IPS-18a (cell line): ENCODE measurements around the gene KLHL10.

Experiments used
- H3K27ac ChIP-seq: one replicate; pipeline ENCODE4 v1.5.1; 2013; ENCODE audit warnings: low read length
- H3K27me3 ChIP-seq: one replicate; pipeline ENCODE4 v1.6.1; 2013; ENCODE audit warnings: mild to moderate bottlenecking, low read length; ENCODE audit not compliant: control insufficient read depth, insufficient read depth
- H3K36me3 ChIP-seq: one replicate; pipeline ENCODE4 v1.6.1; 2013; ENCODE audit warnings: low read depth, low read length; ENCODE audit not compliant: control insufficient read depth
- H3K4me1 ChIP-seq: one replicate; pipeline ENCODE4 v1.6.1; 2013; ENCODE audit warnings: low read depth, low read length; ENCODE audit not compliant: control insufficient read depth
- H3K4me3 ChIP-seq: one replicate; pipeline ENCODE4 v1.5.1; 2013; ENCODE audit warnings: low read length
- H3K9ac ChIP-seq: one replicate; pipeline ENCODE4 v1.6.1; 2013; ENCODE audit warnings: mild to moderate bottlenecking, low read length, moderate library complexity
- H3K9me3 ChIP-seq: one replicate; pipeline ENCODE4 v1.6.1; 2013; ENCODE audit warnings: low read depth, low read length; ENCODE audit not compliant: control insufficient read depth

The KLHL10 gene

DNA sequence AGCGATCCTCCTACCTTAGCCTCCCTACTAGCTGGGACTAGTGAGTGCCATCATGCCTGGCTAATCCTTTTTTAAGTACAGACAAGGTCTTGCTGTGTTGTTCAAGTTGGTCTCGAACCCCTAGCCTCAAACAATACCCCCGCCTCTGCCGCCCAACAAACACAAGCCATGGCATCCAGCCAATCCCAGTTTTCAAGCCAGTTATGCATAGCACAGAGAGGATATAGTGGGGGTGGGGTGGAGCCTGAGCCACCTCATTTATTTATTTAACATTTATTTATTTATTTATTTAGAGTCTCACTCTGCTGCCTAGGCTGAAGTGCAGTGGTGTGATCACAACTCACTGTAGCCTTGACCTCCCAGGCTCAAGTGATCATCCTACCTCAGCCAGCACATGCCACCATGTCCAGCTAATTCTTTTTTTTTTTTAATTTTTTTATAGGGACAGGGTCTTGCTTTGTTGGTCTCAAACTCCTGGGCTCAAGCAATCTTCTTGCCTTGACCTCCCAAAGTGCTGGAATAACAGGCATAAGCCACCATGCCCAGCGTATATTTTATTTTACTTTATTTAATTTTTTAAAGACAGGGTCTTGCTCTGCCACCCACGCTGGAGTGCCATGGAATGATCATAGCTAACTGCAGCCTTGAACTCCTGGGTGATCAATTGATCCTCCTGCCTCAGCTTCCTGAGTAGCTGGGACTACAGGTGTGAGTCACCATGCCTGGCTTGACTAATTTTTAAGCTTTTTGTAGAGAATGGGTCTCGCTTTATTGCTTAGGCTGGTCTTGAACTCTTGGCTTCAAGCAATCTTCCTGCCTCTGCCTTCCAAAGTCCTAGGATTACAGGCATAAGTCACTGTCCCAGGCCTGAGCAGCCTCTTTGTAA is 53.8 kb downstream of the KLHL10 start:
- Histone ChIP-seq H3K4me3 (no peak overlapping the region), H3K9ac (no peak overlapping the region), H3K4me1 (no peaks in the 10 kb centered on the region), H3K9me3 (no peaks in the 10 kb centered on the region), H3K27me3 (no peaks in the 10 kb centered on the region), H3K36me3 (peaks cover 91% of the 10 kb centered on the region), H3K27ac (no peak overlapping the region)

GRCh38 chr17:41892021-41892376 is 54.4 kb downstream of the KLHL10 start:
- Histone ChIP-seq H3K9ac (no peak overlapping the region), H3K9me3 (no peaks in the 10 kb centered on the region), H3K27me3 (no peaks in the 10 kb centered on the region), H3K4me1 (no peaks in the 10 kb centered on the region), H3K36me3 (peaks cover 91% of the 10 kb centered on the region), H3K4me3 (no peak overlapping the region), H3K27ac (no peak overlapping the region)

- peaks cover 91% of the 10 kb centered on the region for H3K36me3 ChIP-seq
- no peaks in the 10 kb centered on the region for H3K4me1 ChIP-seq
- H3K9ac ChIP-seq: no peak overlapping the region
- H3K4me3 ChIP-seq: no peak overlapping the region
- H3K27me3 ChIP-seq: no peaks in the 10 kb centered on the region
- no peak overlapping the region for H3K27ac ChIP-seq
- no peaks in the 10 kb centered on the region for H3K9me3 ChIP-seq
Observed at GRCh38 chr17:41893384-41893783, 55.8 kb downstream of the KLHL10 start.

- Histone ChIP-seq H3K27ac (no peak overlapping the region), H3K27me3 (no peaks in the 10 kb centered on the region), H3K9me3 (no peaks in the 10 kb centered on the region), H3K36me3 (peaks cover 94% of the 10 kb centered on the region), H3K9ac (no peak overlapping the region), H3K4me3 (no peak overlapping the region), H3K4me1 (no peaks in the 10 kb centered on the region)
Observed at GRCh38 chr17:41894791-41895331, 57.2 kb downstream of the KLHL10 start.

GRCh38 chr17:41895617-41896016 is 58.0 kb downstream of the KLHL10 start:
- Histone ChIP-seq H3K27ac (no peak overlapping the region), H3K27me3 (no peaks in the 10 kb centered on the region), H3K36me3 (peaks cover 94% of the 10 kb centered on the region), H3K9ac (no peak overlapping the region), H3K4me1 (no peaks in the 10 kb centered on the region), H3K4me3 (no peak overlapping the region), H3K9me3 (no peaks in the 10 kb centered on the region)

GRCh38 chr17:41896726-41897125 is 59.1 kb downstream of the KLHL10 start:
- H3K36me3 ChIP-seq: peaks cover 95% of the 10 kb centered on the region
- no peak overlapping the region for H3K27ac ChIP-seq
- no peak overlapping the region for H3K4me3 ChIP-seq
- H3K9me3 ChIP-seq: no peaks in the 10 kb centered on the region
- H3K9ac ChIP-seq: no peak overlapping the region
- H3K4me1 ChIP-seq: no peaks in the 10 kb centered on the region
- H3K27me3 ChIP-seq: no peaks in the 10 kb centered on the region
